GM12873 (cell line): Measurements from ENCODE around the gene KIAA2012.

ENCODE experiments used
- TF ChIP-seq, protein P1 (sequence below): IDR thresholded peaks from 2 replicates; pipeline ENCODE4 v1.5.1; 2012; ENCODE audit warnings: low read depth, mild to moderate bottlenecking, moderate library complexity, low read length, control low read depth; ENCODE audit not compliant: insufficient read depth; ENCODE audit errors: missing control alignments

The KIAA2012 gene

DNA sequence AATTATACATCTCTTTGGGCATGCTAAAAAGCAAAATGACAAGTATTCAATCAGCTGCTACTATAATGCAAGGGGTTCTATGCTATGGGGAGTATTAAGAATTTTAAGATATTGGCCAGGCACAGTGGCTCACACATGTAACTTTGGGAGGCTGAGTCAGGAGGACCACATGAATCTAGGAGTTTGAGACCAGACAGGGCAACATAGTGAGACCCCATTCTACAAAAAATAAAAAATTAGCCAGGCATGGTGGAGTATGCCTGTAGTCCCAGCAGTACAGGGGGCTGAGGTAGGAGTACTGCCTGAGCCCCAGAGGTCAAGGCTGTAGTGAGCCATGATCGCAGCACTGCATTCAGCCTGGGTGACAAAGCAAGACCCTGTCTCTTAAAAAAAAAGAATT lies 5.5 kb upstream of the KIAA2012 start:
- TF ChIP-seq, protein P1, sequence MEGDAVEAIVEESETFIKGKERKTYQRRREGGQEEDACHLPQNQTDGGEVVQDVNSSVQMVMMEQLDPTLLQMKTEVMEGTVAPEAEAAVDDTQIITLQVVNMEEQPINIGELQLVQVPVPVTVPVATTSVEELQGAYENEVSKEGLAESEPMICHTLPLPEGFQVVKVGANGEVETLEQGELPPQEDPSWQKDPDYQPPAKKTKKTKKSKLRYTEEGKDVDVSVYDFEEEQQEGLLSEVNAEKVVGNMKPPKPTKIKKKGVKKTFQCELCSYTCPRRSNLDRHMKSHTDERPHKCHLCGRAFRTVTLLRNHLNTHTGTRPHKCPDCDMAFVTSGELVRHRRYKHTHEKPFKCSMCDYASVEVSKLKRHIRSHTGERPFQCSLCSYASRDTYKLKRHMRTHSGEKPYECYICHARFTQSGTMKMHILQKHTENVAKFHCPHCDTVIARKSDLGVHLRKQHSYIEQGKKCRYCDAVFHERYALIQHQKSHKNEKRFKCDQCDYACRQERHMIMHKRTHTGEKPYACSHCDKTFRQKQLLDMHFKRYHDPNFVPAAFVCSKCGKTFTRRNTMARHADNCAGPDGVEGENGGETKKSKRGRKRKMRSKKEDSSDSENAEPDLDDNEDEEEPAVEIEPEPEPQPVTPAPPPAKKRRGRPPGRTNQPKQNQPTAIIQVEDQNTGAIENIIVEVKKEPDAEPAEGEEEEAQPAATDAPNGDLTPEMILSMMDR: no peak

DNA sequence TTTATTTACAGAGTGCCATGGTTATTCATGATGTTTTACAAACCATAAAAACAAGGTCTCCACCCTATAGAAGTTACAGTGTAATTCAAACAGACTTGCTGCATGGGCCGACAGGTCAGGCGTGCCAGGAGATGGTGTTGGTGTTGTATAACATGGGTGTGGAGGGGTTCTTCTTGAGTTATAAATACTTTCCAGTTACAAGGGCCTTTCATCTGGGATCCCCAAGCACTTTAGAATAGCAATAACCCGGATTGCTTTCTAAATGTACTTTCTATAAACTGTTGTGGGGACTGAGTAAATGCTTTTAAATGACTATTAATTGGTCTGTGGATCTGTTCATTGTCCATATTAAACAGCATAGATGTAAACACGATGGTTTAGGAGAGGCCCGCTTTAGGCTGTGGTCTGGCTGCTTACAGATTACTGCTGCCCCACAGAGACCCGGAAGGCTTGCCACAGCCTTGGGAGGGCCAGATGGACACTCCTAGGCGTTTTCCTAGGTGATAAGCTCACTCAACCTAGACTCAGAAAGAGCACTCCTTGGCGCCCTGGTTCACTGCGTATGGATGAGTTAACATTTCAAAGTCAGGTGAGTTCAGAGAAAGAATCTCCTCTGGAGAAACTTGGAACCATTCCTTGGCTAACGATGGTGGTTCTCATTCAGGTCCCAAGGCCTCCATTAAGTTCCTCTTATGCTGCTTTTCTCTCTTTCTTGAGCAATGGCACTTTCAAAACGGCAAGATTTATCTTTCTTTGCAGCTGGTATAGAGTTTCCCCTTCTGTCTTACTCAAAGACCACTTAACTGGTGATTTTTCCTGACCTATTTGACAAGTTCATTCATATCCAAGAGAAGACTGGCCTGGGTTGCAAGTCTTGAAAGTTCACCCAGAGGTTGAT lies 3.6 kb upstream of the KIAA2012 start:
- TF ChIP-seq, protein P1: no peak

DNA sequence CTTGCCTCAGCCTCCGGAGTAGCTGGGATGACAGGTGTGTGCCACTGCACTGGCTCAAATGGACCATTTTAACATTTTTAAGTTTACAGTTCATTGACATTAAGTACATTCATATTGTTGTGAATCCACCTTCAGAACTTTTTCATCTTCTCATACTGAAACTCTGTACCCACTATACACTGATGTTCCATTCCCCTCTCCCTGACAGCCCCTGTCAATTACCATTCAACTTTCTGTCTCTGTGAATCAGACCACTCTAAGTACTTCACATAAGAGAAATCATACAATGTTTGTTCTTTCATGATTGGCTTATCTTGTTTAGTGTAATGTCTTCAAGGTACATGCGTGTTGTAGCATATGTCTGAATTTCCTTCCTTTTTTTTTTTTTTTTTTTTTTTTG lies 1.9 kb upstream of the KIAA2012 start:
- TF ChIP-seq, protein P1: no peak

DNA sequence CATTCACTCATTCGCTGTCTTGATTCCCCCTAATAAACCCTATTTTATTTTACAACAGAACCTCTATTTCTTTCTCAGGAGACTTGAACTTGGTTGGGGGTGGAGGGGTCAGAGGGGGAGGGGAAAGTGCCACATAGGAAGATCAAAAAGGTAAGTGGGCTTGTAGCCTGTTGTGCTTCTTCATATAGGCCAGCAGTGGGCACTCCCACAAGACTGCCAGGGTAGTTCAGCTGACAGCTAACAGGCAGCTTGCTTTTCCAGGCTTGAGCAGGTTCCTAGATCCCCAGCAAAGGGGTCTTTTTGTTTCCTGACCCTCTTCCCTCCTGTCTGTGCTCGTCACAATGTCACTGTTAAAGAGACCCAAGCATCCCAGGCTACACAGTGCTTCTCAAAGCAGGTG lies 829 bp upstream of the KIAA2012 start:
- TF ChIP-seq, protein P1: peak; percentile 49

DNA sequence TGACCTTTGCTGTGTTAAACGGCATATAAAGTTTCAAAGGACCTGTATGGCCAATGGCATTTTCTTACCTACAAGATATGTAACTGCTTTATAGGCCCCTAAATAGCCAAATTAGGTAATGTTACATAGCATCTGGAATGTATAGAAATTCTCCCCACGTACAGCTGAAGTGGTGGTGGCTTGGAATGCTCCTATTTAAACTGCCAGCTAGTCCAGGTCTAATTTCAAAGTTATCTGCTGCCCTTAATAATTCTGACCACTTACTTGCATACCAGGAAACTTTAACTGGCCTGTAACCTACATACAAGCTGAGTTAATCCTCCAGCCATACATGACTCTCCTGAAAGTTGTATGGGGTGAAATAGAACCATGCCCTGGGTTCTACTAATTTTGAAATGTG lies 1.3 kb downstream of the KIAA2012 start:
- TF ChIP-seq, protein P1: no peak

DNA sequence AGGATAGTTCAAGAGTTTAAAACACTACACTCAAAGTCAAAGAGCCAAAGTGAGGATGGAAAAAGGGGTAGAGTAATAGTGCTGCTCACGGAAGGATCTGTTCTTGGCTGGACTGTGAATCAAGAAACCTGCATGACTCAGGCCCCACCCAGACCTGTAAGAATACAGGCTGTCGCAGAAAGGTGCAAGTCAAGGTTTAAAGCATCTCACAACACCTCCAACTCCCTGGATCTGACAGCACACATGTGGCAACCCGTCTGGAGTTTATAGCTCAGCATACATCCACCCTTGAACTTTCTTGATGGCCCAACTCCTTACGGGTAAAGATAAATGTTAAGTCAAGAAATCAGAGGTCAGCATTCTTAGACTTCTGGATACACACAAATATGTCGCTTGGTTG lies 6.3 kb downstream of the KIAA2012 start:
- TF ChIP-seq, protein P1: no peak

DNA sequence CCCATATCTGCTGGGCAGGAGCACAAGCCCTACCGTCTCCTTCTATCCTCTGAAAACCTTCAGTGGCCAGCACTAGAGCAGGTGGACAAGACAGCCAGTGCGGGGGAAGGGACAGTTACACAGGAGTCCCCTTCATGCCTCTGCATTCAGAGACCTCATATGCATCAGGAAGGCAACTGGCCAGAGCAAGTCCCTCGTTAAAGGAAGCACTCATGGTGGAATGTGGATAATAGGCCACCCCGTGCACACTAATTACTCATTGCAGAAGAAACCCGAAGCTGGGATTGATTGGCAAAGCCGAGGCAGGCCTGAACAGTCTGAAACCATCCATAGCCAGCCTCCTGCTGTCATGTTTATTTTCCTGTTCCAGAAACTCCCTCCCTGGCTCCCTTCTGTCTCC lies 11.2 kb downstream of the KIAA2012 start:
- TF ChIP-seq, protein P1: no peak
